ENCODE results near the gene XPO1.
A peak's percentile ranks its signal among the peaks of the same experiment; 100 is the strongest.
"Not testable (repeated sequence)": the region's sequence is repeated elsewhere in the genome, so short reads cannot be mapped to it uniquely, and the experiment has no call there.

The XPO1 gene

GRCh38 chr2:61530749-61531148, 7.4 kb downstream of the XPO1 start:
- no peak for DNase-seq

GRCh38 chr2:61529944-61530735, 8.0 kb downstream of the XPO1 start:
- DNase-seq, result no peak

DNA sequence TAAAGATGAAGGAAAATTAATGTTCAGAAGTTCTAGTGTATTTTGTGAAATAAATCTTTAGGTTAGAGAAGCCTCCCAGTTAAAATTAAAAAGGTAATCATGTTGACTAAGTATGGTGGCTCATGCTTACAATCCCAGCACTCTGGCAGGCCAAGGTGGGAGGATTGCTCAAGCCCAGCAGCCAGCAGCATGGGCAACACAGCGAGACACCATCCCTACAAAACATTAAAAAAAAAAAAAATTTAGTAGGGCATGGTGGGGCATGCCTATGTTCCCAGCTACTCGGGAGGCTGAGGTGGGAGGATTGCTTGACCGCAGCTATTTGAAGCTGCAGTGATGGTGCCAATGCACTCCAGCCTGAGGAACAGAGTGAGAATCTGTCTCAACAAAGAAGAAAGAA, 17.9 kb downstream of the XPO1 start:
- no peak for DNase-seq

- no peak for DNase-seq
These were observed 25.3 kb downstream of the XPO1 start for GRCh38 chr2:61512768-61513398.

- DNase-seq, result no peak
These were observed 27.2 kb downstream of the XPO1 start for GRCh38 chr2:61510674-61511671.

GRCh38 chr2:61504949-61505348, 33.2 kb downstream of the XPO1 start:
- DNase-seq, result no peak

- no peak for DNase-seq
These were observed 39.1 kb downstream of the XPO1 start for GRCh38 chr2:61499060-61499459.

GRCh38 chr2:61493523-61493942, 44.6 kb downstream of the XPO1 start:
- DNase-seq, result no peak

DNA sequence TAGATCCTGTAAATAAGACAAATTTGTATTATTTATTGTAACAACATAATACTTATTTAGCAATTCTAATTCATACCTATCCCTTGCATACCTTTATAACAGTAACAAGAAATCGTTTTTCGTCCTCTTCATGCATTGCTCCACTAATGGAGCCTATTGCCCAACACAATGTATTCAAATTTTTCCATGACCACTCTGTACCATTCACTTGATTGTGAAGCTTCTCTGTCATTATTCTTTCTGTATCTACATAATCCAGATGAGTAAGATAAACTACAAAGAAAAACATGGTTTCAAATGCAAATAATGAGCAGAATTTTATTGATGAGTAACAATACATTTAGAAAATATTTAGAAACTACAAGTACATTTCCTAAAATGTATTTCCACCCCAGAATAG, 45.7 kb downstream of the XPO1 start:
- no peak for DNase-seq

- no peak for DNase-seq
These were observed 52.9 kb downstream of the XPO1 start for GRCh38 chr2:61485281-61485680.

GRCh38 chr2:61478086-61478485, 60.1 kb downstream of the XPO1 start:
- no peak for DNase-seq

GRCh38 chr2:61476929-61477589, 61.1 kb downstream of the XPO1 start:
- DNase-seq, result not testable (repeated sequence)

- peak; percentile 52 for DNase-seq
These were observed 66.0 kb downstream of the XPO1 start for GRCh38 chr2:61471905-61472805.

GRCh38 chr2:61470965-61471904, 66.9 kb downstream of the XPO1 start, which contains the start of gene USP34:
Gene USP34, minus strand, starts transcription at chr2:61471087. Its CDS starts 395 bp downstream, at chr2:61470692.
- DNase-seq, result peak; percentile 87

GRCh38 chr2:61470122-61470951, 67.8 kb downstream of the XPO1 start:
- DNase-seq, result peak; percentile 66

GRCh38 chr2:61469424-61470121, 68.6 kb downstream of the XPO1 start:
- peak; percentile 66 for DNase-seq

DNA sequence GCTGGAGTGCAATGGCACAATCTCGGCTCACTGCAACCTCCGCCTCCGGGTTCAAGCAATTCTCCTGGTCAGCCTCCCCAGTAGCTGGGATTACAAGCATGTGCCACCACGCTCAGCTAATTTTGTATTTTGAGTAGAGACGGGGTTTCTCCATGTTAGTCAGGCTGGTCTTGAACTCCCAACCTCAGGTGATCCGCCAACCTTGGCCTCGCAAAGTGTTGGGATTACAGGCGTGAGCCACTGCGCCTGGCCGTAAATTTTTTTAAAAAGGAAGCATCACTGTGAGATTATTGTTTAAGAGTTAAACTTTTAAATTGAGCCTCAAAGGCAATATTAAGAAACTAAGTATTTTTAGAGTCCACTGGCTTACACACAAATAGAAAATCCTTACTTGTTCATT, 69.9 kb downstream of the XPO1 start:
- DNase-seq, result not testable (repeated sequence)

DNA sequence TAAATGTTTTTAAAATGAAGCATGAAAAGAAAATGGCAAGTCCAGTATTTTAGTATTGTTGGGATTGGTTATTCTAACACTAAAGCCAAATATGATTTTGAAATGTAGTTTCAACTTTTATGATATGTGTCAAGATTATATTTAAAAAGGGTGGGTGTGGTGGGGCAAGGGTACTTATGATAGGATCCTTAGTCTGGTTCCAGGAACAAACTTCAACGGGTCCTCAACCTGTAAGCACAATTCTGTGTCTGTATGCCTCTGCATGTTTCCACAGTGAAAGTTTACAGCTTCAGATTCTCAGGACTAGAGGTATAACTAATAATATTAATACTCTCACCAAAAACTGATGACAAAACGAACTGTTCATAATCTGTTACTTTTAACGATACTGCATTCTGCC, 73.1 kb downstream of the XPO1 start:
- no peak for DNase-seq

Data from kidney glomerular epithelial cell (primary cell).